CD4-positive, alpha-beta T cell treated with Interleukin-17A for 4 hours (primary cell): ENCODE results near the gene CHCHD6.

Source experiments
- DNase-seq: peaks from one replicate; pipeline ENCODE4 v3.0.0-alpha.2; 2020; ENCODE audit warnings: mixed read lengths

Gene CHCHD6

GRCh38 chr3:126946405-126946804 is 242.4 kb downstream of the CHCHD6 start:
- DNase-seq = no peak

GRCh38 chr3:126947429-126947828 is 243.4 kb downstream of the CHCHD6 start:
- DNase-seq = no peak

DNA sequence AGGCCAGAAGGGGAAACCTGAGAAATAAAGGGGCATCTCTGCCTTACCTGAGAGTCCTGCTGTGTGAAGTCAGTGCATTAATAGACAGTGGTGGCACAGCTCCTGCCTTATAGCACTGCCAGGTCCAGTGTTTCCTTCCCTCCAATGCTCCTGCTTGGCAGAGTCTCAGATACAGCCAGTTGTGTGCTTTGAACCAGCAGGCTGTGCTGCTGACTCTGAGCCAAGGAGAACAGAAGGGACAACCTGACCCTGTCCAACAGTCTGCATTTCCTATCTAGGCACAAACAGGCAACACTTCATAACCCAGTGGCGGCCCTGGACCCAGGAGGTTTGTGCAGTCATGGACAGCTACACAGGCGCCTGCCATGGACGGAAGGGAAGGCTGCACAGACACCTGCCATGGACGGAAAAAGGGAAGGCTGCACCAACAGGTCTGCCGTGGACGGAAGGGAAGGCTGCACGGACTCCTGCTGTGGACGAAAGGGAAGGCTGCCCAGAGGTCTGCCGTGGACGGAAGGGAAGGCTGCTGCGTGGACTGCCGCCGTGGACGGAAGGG is 245.0 kb downstream of the CHCHD6 start:
- no peak for DNase-seq

DNA sequence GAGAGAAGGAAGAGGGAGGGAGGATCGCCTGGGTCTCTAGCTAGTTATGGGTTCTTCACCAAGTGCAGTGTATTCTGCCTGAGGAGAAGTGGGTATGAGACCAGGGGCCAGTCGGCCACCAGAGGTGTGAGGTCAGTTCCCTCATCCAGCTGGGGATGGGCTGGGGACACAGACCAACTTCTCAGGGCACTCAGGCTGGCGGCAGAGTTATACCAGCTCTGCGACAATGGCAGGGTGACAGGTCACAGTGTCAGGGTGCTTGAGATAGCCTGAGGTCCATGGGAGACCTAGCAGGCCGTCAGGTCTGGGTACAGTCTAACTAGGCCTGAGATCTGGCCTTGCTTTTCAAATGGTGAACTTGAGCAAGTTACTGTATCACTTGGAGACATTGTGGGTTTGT is 247.5 kb downstream of the CHCHD6 start:
- DNase-seq = no peak

- no peak for DNase-seq
Measured at GRCh38 chr3:126952261-126952982, 248.4 kb downstream of the CHCHD6 start.

DNA sequence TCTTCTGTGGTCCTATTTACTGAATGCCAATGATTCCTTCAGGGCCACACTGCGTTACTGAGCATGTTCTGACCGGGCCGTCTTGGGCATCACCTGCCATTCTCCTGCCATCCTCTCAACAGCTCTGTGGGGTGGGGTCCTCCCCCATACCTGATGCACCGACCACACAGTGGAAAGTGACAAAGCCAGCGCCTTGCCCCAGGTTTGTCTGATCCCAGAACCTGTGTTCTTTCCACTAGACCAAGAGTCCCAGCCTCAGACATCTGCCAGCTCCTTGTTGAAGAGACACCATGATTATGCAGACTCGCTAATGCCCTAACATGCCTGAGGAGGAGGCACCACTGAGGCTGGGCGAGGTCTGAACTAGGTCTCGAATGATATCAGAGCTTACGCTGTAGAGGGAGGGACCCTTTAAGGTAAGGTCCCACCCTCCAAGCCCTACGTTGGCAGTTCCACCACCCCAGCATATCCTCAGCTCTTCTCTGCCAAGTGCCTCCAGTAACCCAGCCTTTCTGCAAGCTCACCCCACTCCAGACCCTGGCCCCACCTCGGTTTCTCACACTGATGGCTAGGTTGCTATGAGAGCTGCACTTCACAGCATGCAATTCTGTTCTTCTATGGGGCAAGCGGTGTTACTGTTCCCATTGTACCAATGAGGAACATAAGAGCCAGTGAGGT is 249.1 kb downstream of the CHCHD6 start:
- no peak for DNase-seq

GRCh38 chr3:126954141-126954842 is 250.3 kb downstream of the CHCHD6 start:
- DNase-seq = no peak

GRCh38 chr3:126955004-126955790 is 251.2 kb downstream of the CHCHD6 start:
- DNase-seq = no peak

GRCh38 chr3:126956361-126956760 is 252.3 kb downstream of the CHCHD6 start:
- no peak for DNase-seq

DNA sequence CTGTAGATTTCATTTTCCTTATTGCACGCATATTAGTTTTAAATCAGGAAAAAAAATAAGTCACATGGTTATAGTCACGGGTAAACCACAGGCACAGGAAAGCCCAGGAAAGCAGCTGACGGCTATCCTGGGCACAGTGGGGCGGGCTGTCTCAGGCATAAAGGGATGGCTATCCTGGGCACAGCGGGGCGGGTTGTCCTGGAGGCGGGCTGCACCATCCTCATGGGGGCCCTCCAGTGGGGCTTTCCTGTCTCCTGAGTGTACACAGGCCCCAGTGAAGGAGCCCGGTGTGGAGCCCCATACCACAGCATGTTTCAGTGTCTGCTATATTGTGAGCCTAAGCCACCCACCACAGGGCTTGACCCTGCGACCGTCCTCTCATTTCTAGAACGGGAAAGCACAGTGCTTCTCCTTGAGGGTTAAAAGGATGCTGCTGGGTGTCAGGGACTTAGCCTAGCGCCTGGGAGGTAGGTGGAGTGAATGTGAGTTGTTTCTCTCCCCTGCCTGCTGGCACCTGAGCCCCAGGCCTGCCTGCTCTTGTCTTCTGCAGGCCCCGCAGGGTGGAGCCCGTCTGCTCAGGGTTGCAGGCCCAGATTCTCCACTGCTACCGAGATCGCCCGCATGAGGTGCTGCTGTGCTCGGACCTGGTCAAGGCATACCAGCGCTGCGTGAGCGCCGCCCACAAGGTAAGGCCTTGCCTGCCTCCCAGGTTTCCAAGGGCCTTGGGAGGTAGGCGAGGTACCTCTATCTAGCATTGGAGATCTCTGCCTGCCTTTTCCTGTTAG is 253.0 kb downstream of the CHCHD6 start:
- no peak for DNase-seq

DNA sequence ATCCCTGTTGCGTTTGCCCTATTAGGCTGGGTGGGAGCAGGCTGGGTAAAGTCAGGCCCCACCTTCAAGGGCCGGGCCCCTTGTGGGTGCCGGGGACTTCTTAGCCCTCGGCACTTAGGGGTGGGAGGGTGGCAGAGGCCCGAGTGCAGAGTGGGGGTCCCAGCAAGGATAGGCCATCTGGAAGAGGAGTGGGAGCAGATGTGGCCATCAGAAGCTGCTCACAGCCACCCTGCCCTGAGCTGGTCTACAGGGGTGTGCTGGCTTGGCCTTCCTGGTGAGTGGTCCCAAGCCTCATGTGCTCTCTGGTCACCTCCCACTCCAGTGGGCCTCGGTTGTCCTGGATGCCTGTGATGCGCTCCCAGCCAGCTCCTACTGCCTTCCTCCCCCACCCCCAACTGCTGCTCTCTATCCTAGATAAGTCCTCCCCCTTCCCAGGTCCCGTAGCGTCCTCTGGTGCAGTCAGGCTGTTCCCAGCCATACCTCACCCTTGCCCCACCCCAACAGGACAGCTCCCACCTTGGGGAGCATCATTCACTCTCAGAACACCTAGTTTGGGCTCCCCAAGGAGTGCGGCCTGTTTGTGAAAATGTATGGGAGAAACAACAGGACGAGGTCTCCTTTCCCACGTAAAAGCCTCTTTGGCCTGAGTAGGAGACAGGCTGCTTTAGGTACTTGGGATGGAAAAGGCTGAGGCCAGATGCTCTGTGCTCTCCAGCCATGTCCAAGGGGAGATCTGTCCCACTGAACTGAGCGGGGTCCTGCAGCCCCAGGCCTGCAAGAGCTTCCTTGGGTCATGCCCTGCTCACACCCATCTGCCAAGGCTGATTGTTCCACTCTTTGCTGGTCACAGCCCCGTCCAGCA is 254.0 kb downstream of the CHCHD6 start:
- no peak for DNase-seq

- no peak for DNase-seq
Measured at GRCh38 chr3:126958638-126959085, 254.6 kb downstream of the CHCHD6 start.

DNA sequence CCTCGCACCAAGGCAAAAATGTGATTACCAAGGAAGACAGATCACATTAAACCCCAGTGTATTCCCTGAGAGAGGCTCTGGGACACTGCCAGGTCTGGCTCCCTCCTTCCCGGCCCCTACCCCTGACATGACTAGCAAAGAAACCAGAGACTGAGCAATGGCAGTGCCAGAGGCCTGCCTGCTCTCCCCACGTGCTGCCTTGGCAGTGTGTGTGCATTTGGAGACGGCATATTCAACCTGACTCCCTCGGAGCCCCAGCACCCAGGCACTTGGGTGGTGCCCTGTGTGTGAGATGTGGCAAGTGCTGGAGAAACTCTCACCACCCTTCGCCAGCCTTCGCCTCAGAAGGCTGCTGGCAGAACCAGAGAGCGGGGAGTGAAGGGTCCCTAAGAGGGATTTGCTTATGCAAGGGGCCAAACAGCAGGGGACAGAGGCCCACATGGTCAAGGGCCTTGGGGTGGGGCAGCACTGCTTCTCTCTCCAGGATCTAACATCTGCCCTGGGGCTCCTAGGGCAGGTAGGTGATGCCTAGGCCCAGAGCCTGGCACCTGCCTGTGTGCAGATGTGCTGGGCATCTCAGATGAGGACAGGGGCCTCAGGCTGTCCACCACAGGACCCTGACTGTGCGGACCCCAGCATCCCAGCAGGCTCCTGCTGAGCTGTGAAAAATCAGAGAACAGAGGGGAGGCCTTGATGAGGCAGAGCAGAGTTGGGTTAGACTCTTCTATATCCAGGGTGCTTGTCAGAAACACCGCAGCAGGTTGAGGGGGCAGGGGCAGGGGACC is 255.3 kb downstream of the CHCHD6 start:
- DNase-seq = no peak

GRCh38 chr3:126959921-126960603 is 256.0 kb downstream of the CHCHD6 start:
- DNase-seq = no peak

GRCh38 chr3:126960604-126960995 is 256.6 kb downstream of the CHCHD6 start:
- DNase-seq = no peak

GRCh38 chr3:126961191-126961790 is 257.3 kb downstream of the CHCHD6 start:
- DNase-seq = no peak

DNA sequence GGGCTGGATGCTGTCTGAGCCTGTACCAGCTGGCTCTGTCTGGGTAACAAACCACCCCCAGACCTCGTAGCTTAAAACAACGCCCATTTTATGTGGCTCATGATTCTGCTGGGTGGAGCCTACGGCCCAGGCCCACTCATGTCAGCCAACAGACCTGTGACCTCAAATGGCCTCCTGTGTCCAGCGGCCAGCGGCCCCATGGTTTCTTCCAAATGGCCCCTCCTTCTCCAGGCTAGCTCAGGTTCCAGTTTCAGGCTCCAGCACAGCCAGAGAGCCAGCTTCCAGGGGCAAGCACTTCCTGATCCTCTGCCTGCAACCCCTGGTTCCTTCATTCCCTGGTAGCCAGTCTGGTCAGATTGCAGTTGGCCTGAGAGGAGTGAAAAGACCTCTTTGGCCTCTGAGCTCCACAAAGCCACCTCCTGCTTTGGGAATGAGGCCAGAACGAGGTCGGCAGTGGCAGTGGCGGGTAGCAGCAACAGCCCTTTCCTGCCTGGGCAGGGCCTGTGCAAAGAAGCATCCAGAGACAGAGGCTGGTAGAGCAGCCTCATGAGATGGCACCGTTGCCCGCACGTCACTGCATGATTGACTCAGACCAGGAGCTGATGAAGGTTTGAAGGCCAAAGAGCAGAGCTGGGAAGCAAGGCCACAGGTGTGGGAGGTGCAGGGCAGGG is 257.9 kb downstream of the CHCHD6 start:
- no peak for DNase-seq

GRCh38 chr3:126962756-126963155 is 258.7 kb downstream of the CHCHD6 start:
- no peak for DNase-seq
